ENCODE results near the gene PBX3.

- no peak for TF ChIP-seq POLR2AphosphoS5 (IDR thresholded peaks at IDR 0.05)
- no peak for TF ChIP-seq CTCF (IDR thresholded peaks at IDR 0.05)
- no peak for TF ChIP-seq EP300 (IDR thresholded peaks at IDR 0.05)
- TF ChIP-seq POLR2A (IDR thresholded peaks at IDR 0.05) = no peak
Observed at GRCh38 chr9:125908966-125909365, 161.8 kb downstream of the PBX3 start.

Data from suprapubic skin (tissue), 4 donors.